Colon (tissue), 2 donors: ENCODE measurements around the gene KEAP1.
"Not testable (repeated sequence)": the region's sequence is repeated elsewhere in the genome, so short reads cannot be mapped to it uniquely, and the experiment has no call there.

Experiments used
- FAIRE-seq: peaks from 2 replicates; lab custom pipeline; 2012; peaks lifted over from hg19 to GRCh38; lab: Jason Lieb, UNC
- donor health status: control.
- donor health status: control.

KEAP1 gene

DNA sequence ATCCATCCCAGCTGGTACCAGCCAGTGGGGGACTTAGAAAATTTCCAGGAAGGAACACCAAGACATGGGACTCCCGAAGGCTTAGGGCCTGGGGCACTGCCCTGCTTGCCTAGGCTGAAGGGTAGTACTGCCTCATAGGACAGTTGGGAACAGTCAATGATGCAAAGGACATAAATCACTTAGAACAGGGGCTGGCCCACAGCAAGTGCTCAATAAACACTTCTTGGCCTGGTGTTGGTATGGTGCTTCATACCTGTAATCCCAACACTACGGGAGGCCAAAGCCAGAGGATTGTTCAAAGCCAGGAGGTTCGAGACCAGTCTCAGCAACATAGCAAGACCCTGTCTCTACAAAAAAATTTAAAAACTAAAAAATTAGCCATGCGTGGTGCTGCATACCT is 5.8 kb downstream of the KEAP1 start:
- no peak for FAIRE-seq

DNA sequence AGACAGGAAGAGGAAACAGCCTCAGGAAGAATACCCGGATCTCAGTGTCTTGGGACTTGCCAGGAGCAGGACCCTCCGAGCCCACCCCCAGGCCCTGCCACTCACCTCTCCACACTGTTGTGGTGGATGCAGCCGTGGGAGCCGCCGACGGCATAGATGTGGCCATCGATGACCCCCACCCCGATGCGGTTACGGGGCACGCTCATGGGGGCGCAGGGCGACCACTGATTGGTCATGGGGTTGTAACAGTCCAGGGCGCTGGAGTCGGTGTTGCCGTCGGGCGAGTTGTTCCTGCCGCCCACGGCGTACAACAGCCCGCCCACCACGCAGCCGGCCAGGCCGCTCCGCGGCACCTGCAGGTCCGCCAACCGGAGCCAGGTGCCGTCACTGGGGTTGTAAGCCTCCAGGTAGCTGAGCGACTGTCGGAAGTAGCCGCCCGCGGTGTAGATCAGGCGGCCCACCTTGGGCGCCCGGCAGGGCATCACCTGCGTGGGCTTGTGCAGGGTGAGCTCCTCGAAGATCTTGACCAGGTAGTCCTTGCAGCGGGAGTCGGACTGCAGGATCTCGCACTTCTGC is 11.6 kb downstream of the KEAP1 start:
- FAIRE-seq, result no peak

DNA sequence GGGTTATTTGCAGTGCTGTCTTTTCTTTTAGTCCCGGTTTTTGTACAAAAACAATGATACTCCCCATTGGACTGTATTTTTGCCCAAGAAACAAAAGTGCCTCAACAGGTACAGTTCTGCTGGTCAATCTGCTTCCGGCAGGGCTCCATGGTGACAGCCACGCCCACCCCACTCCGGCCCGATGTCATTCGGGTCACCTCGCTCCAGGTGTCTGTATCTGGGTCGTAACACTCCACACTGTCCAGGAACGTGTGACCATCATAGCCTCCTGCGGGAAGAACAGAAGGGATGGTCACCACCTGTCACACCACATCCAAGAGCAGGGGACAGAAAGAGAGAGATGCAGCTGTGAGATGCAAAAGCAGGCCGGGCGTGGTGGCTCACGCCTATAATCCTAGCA is 16.6 kb downstream of the KEAP1 start:
- no peak for FAIRE-seq

DNA sequence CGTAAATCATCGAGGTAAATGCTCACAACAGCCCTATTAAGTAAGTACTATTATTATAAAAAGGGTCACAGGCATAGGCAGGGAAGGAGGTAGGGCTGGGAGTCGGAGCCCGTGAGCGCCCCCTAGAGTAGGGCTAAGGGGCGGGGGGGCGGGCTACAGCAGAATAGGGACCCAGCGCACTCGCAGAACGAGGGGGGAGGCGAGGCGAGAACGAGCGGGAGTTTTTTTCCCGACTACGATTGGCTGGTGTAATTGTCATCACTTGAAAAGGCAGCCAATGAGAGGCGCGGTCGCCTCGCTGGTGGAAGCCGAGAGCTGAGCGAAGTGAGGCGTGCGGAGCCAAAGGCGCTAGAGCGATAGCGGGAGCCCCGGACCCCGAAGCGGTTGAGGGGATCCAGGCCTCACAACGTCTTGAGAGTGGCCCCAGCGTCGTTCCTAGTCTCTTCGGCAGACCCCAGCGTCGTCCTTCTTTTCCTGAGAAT is 24.2 kb downstream of the KEAP1 start:
- FAIRE-seq, result no peak

DNA sequence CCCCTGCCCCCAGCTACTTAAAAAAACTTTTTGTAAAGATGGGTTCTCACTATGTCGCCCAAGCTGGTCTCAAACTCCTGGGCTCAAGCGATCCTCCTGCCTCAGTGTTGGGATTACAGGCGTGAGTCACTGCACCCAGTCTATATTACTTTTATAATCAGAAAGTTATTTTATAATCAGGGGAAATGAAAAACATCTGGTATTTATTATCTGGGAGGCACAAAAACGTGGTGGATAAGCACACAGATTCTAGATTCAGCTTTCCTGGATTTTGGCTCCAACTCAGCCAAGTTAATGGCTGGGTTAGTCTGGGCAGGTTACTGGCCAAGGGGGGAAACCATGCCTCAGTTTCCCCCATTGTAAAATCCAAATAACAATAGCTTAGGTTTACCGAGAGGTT is 24.7 kb downstream of the KEAP1 start:
- FAIRE-seq, result no peak

DNA sequence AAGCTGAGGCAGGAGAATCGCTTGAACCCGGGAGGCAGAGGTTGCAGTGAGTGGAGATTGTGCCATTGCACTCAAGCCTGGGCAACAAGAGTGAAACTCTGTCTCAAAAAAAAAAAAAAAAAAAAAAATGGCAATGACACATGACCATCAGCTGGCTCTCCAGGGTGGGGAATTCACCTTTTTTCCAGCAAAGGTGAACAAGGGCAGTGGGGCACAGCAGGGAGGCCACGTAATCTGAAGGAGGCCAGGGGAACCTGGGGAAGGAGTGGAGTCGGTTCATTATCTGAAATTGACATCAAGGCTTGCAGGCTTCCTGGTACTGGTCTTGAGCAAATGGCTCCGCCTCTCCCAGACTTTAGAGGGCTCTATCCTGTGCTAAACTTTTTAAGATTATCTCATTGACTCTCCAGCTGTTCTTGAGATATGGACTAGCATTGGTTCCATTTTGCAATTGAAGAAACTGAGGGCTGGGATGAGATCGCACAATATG is 28.1 kb downstream of the KEAP1 start:
- no peak for FAIRE-seq

DNA sequence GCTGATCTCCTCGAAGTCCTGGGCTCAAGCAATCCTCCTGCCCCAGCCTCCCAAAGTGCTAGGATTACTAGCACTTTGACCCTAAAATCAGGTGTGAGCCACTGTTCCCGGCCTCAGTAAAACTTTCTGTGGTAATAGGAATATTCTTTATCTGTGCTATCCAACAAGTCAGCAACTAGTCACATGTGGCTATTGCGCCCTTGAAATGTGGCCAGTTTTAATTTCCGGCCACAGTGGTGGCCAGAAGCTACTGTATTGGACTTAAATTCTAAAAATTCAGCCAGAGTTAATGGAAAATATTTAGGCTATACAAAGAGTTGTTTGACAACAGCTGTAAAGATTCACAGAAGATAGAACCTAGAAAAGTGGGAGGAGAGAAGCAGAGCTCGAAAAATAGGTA is 30.0 kb downstream of the KEAP1 start:
- no peak for FAIRE-seq

DNA sequence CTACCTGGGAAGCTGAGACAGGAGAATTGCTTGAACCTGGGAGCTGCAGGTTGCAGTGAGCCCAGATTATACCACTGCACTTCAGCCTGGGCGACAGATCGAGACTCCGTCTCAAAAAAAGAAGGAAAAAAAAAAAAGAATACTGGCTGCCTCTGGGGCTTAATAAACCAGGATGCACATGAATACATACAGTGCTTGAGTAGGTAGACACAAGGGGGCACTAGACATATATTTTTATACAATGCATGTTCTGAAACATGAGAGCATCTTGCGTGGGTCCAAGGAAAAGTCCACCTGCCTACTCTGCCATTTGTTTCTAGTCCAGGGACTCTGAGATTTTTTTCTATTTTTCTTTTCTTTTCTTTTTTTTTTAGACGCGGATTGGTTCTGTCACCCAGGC is 31.2 kb downstream of the KEAP1 start:
- no peak for FAIRE-seq

DNA sequence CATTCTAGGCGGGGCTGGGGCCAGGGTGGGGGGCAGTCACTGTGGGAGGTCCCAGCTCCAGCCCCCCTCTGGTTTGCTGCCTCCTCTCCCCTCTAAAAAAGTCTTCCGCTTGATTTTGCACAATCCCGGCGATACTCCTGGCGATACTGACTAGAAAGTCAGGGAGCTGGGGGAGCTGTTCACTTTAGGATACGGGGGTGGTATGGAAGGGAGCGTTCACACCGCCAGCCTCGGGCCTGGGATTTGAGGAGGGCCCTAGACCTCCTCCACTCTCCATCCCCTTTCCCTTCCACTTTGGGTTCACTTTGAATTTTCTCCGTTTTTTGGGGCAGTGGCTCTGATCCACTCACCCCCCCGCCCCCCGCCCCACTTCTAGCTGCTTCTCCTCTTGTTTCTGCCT is 35.0 kb downstream of the KEAP1 start:
- no peak for FAIRE-seq

DNA sequence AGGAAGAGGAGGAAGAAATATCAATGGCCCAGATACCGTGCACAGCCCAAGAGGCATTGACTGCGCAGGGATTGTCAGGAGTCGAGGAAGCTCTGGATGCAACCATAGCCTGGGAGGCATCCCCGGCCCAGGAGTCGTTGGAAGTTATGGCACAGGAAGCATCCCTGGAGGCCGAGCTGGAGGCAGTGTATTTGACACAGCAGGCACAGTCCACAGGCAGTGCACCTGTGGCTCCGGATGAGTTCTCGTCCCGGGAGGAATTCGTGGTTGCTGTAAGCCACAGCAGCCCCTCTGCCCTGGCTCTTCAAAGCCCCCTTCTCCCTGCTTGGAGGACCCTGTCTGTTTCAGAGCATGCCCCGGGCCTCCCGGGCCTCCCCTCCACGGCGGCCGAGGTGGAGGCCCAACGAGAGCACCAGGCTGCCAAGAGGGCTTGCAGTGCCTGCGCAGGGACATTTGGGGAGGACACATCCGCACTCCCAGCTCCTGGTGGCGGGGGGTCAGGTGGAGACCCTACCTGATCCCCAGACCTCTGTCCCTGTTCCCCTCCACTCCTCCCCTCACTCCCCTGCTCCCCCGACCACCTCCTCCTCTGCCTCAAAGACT is 36.0 kb downstream of the KEAP1 start:
- no peak for FAIRE-seq

DNA sequence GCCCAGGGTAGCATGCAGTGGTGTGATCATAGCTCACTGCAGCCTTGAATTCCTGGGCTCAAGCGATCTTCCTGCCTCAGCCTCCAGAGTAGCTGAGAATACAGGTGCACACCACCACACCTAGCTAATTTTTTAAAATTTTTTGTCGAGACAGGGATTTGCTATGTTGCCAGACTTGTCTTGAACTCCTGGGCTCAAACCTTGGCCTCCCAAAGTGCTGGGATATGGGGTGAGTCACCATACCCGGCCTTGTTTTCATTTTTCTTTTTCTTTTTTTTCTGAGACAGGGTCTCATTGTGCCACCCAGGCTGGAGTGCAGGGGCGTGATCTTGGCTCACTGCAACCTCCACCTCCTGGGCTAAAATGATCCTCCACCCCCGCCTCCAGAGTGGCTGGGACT is 38.7 kb downstream of the KEAP1 start:
- FAIRE-seq, result no peak

DNA sequence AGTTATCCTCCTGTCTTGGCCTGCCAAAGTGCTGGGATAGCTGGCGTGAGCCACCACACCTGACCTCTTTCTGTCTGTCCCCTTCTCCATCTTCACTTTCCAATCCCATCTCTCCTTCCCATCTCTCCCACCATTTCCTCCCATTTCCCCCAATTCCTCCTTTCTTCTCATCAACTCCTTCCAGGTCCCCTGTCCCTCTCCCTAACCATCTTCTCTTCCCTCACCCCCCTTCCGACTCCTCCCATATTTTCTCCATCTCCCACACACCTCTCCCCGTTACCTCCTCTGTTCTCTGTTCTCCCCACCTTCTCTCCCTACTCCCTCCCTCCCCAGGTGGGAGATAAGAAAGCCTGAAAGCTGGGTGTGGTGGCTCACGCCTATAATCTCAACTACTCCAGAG is 40.6 kb downstream of the KEAP1 start:
- FAIRE-seq, result no peak

DNA sequence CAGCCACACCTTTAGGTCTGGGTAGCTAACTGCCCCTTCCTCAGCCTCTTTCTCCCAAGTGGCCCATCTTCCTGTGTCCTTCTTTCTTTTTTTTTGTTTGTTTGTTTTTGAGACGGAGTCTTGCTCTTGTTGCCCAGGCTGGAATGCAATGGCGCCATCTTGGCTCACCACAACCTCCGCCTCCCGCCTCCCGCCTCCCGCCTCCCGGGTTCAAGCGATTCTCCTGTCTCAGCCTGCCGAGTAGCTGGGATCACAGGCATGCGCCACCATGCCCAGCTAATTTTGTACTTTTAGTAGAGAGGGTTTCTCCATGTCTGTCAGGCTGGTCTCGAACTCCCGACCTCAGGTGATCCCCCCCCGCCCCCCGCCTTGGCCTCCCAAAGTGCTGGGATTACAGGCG is 41.1 kb downstream of the KEAP1 start:
- FAIRE-seq, result not testable (repeated sequence)

DNA sequence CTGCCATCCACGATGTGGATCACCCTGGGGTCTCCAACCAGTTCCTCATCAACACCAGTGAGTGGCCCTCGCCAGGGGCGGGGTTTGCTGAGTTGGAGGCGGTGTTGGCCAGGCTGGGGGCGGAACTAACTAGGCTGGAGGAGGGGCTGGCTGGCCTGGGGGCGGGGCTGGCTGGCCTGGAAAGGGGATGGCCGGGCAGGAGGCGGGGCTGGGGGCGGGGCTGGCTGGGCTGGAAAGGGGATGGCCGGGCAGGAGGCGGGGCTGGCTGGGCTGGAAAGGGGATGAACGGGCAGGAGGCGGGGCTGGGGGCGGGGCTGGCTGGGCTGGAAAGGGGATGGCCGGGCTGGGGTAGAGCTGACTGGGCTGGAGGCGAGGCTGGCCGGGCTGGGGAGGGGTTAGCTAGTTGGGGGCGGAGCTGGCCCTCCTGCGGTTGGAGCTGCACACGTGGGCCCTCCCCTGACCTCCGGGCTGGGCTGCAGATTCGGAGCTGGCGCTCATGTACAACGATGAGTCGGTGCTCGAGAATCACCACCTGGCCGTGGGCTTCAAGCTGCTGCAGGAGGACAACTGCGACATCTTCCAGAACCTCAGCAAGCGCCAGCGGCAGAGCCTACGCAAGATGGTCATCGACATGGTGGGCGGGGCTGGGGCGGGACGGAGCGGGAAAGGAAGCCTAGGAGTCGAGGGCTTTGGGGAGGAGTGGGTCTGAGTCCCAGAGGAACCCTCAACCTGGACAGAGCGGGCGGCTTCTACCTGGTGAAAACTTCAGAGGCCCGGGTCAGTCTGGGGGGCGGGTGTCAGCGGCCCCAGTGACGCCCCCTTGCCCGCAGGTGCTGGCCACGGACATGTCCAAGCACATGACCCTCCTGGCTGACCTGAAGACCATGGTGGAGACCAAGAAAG is 41.9 kb downstream of the KEAP1 start:
- FAIRE-seq, result no peak

DNA sequence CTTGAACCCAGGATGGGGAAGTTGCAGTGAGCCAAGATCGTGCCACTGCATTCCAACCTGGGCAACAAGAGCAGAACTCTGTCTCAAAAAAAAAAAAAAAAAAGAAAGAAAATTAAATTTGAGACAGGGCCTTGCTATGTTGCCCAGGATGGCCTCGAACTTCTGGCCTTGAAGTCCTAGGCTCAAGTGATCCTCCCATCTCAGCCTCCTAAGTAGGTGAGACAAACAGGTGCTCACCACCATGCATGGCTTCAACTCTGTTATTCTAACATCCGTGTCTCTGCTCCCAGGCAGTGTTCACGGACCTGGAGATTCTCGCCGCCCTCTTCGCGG is 42.5 kb downstream of the KEAP1 start:
- FAIRE-seq, result no peak

DNA sequence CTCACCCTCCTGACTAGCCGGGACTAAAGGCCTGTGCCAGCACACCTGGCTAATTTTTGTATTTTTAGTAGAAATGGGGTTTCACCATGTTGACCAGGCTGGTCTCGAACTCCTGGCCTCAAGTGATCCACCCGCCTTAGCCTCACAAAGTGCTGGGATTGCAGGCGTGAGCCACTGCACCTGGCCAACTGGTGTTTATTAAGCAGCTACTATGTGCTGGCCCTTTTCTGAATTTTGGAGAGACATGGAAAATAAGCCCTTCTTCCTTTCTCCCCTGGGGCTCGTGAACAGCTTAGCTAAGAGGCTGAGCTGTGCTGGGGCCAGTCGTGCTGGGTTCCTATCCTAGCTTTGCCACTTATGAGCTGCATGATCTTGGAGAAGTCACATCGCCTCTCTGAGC is 44.4 kb downstream of the KEAP1 start:
- not testable (repeated sequence) for FAIRE-seq

DNA sequence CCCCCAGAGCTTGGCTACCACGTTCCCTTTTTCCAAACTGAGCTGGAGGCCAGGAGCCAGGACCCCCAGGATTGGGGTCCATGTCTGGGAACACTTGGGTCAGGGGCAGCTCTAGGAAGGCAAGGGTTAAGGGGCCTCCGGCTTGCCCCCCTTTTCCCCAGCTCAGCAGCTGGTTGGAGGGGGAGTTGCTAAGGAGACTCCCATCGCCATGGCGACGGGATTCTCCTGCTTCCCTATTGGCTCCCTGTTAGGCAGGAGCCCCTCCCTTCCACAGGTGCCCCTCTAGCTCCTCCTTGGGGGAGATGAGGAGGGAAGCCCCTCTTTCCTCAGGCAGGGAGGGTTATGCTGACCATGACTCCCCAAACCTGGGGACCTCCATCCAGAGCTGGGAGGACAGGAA is 48.9 kb downstream of the KEAP1 start:
- FAIRE-seq, result no peak

DNA sequence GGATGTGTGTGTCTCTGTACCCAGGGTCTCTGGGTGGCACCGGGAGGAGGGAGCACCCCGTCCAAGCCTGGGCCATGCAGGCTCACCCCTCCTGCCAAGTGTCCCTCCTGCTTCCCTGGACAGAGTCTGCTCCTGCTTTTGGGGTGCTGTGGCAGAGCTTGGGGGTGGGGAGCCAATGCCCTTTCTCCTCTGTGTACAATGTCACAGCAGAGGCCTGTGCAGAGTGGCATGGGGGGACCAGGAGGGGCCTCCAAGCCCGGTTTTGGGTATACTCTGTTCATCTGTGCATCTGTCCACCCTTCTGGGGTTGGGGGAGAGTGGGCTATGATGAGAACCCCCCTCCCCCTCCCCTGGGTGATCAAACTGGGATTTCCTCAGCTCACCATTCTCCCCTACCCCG is 49.3 kb downstream of the KEAP1 start:
- FAIRE-seq, result no peak

DNA sequence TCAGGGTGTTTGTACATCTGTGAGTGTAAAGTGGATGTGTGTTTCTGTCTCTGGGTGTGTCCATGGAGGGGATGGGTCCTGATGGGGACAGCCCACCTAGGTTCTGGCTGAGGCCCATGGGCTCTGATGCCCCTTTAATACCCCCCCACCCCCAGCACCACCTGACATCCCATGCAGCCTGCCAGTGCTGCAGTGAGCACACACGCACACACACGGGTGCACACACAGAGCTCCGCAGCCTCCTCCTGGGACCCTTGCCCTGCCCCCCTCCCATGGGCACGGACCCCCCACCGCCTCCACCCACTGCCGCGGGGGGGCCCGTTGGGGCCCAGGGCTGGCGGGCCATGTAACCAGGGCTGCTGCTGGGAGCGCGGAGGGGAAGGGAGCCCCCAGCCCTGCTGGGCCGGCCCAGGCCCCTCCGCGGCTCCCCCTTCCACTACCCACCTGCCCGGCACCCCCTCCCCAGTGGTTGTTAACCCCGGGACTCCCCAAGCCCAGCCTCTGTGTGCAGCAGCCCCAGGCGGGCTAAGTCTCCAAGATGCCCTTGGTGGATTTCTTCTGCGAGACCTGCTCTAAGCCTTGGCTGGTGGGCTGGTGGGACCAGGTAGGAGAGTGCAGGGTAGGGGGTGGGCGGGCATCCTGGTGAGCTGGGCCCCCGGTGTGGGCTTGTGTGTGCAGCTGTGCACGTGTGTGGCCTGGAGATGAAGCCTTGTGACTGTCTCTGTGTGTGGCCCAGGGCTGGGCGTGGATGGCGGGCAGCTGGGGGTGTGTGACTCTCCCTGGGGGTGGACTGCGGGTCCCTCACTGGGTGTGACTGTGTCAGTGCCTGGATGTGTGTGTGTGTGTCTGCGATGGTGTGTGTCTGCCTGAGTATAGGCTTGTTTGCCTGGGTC is 50.2 kb downstream of the KEAP1 start:
- no peak for FAIRE-seq

DNA sequence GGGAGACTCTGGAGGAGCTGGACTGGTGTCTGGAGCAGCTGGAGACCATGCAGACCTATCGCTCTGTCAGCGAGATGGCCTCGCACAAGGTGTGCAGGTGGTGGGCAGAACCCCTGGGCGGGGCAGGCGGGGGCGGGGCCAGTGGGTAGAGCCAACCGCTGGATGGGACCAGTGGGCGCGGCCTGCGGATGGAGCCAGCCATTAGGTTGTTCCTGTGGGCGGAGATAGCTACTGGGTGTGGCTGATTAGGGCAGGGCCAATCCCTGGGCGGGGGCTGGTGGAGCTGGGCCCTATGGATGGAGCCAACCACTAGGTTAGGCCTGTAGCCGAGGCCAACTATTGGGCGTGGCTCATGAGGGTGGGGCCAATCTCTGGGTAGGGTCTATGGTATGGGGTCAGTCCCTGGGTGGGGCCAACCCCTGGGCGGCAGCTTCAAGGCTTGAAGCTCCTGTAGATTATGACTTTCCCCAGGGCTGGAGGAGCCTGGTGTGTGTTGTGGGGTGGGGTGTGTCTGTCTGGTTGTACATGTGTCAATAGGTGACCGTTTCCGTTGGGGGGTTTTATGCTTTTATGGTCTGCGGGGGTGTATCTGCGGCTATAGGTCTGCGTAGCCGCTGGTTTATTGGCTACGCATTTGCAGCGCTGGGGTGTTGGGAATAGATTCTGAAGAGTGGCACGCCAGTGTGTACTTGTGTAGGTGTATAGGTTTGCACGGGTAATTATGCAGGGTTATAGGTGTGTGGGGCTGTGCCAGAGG is 52.1 kb downstream of the KEAP1 start:
- FAIRE-seq, result no peak

DNA sequence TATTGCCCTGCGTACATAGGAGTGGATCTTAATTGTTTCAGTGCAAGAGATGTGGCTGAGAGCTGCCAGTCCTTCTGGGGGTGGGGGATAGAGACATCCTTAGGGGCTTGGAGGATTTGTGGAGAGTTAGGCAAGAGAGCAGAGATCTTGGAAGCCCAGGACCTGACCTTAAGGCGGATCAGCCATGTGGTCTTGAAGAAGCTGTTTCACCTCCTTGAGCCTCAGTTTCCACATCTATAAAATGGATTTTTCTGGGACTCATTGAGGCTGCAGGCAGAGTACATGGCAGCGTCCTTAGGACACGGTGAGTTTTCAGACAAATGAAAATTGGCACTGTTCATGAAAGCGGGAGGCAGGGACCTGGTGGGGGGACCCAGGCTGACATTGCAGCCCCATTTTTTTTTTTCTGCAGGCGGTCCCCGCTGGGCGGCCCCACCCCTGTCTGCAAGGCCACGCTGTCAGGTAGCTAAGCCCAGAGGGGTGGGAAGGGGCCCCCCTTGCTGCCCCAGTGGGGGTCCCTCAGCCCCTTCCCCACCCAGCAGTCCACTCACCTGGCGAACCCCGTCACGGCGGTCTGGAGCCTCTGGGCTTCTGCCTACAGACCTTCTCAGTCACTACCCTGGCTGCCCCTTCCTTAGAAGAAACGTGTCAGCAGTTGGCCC is 52.8 kb downstream of the KEAP1 start:
- no peak for FAIRE-seq
